Measurements from ENCODE around the gene SPATA33.

Gene SPATA33

DNA sequence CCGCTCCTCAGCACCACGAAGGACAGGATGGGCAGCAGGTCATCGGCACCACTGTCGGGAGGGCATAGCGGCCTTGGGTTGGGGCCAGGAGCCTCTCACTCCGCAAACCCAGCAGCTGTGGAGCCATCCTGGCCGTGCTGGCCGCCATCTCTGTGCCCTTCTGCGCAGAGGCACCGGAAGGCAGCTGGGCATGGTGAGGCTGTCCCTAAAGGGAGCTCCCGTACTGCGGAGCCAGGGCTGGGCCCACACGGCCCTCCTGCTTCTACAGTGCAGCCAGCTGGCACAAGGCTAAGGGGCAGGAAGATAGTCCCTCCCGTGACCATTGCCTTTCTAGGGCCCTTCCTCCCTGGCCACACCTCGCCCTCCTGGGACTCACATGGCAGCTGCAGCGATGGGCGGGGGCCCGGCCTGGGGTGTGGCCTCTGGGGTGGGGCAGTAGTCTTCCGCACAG, 50.9 kb downstream of the SPATA33 start:
- H3K9ac ChIP-seq (ENCODE audit: low read depth in 1 of 2, low read length in 2 of 2), result no peak overlapping the region
- H3K4me1 ChIP-seq (ENCODE audit: control insufficient read depth in 1 of 2, insufficient read depth in 2 of 2, low read length in 2 of 2), result peaks cover 0 to 14% of the 10 kb centered on the region in 2 donors
- no peaks in the 10 kb centered on the region for H3K36me3 ChIP-seq (ENCODE audit: control insufficient read depth in 1 of 2, insufficient read depth in 2 of 2, low read length in 2 of 2)
- H3K9me3 ChIP-seq (ENCODE audit: control insufficient read depth in 1 of 2, low read length in 2 of 2), result no peaks in the 10 kb centered on the region
- no peak overlapping the region for H3K27ac ChIP-seq (ENCODE audit: low read depth, low read length)
- H3K4me3 ChIP-seq (ENCODE audit: low read depth in 1 of 2, low read length in 2 of 2), result no peak overlapping the region
- H3K27me3 ChIP-seq (ENCODE audit: control insufficient read depth in 1 of 2, insufficient read depth in 2 of 2, low read length in 2 of 2), result no peaks in the 10 kb centered on the region

DNA sequence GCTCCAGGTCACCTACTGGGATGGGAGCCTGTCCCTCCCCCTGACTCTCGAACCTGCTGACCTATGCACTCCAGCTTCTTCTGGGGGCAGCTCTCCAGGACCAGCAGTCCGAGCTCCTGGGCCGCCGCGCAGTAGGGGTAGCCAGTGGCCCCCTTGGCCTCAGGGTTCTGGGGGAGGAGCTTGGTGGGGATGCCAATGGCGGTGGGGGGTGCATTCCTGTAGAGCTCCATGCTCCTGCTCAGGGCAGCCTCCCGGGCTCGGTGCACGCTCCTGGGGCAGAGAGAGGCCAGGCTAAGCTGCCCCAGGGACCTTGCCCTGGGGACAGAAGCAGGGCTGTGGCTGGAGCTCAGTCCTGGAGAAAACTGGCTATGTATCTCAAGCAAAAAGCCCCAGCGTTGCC, 51.5 kb downstream of the SPATA33 start:
- Histone ChIP-seq H3K36me3 (ENCODE audit: control insufficient read depth in 1 of 2, insufficient read depth in 2 of 2, low read length in 2 of 2) (no peaks in the 10 kb centered on the region), H3K4me1 (ENCODE audit: control insufficient read depth in 1 of 2, insufficient read depth in 2 of 2, low read length in 2 of 2) (peaks cover 0 to 14% of the 10 kb centered on the region in 2 donors), H3K27me3 (ENCODE audit: control insufficient read depth in 1 of 2, insufficient read depth in 2 of 2, low read length in 2 of 2) (no peaks in the 10 kb centered on the region), H3K27ac (ENCODE audit: low read depth, low read length) (no peak overlapping the region), H3K9me3 (ENCODE audit: control insufficient read depth in 1 of 2, low read length in 2 of 2) (no peaks in the 10 kb centered on the region), H3K9ac (ENCODE audit: low read depth in 1 of 2, low read length in 2 of 2) (no peak overlapping the region), H3K4me3 (ENCODE audit: low read depth in 1 of 2, low read length in 2 of 2) (no peak overlapping the region)

DNA sequence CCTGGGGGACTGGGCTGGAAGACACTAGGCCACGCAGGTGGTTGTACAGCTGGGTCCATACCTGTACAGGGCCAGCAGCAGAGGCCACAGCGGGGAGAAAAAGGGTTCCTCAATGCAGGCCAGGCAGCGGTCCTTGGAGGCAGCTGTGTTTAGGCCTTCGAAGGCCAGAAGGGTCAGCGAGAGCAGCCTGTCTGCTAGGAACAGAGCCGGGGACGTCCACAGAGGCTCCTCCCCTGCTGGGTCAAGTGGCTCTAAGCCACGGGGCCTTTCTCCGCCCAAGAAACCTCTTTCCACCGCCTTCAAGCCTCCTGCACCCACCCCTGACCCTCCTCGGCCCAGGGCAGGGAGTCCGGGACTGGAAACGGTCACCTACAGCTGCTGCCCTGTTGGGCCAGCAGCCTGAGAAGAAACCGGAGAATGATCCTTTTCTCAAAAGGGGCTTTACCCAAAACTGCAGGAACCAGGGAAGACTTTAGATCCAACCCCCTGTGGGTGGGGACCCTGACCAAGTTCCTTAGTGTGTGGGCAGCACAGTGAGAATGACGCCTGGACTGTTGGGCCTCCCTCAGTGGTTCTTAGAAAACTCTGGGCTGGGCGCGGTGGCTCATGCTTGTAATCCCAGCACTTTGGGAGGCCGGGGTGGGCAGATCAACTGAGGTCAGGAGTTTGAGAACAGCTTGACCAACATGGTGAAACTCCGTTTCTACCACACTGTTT, 52.2 kb downstream of the SPATA33 start:
- Histone ChIP-seq H3K36me3 (ENCODE audit: control insufficient read depth in 1 of 2, insufficient read depth in 2 of 2, low read length in 2 of 2) (no peaks in the 10 kb centered on the region), H3K27ac (ENCODE audit: low read depth, low read length) (no peak overlapping the region), H3K4me3 (ENCODE audit: low read depth in 1 of 2, low read length in 2 of 2) (no peak overlapping the region), H3K4me1 (ENCODE audit: control insufficient read depth in 1 of 2, insufficient read depth in 2 of 2, low read length in 2 of 2) (peaks cover 0 to 14% of the 10 kb centered on the region in 2 donors), H3K27me3 (ENCODE audit: control insufficient read depth in 1 of 2, insufficient read depth in 2 of 2, low read length in 2 of 2) (no peaks in the 10 kb centered on the region), H3K9ac (ENCODE audit: low read depth in 1 of 2, low read length in 2 of 2) (no peak overlapping the region), H3K9me3 (ENCODE audit: control insufficient read depth in 1 of 2, low read length in 2 of 2) (no peaks in the 10 kb centered on the region)

DNA sequence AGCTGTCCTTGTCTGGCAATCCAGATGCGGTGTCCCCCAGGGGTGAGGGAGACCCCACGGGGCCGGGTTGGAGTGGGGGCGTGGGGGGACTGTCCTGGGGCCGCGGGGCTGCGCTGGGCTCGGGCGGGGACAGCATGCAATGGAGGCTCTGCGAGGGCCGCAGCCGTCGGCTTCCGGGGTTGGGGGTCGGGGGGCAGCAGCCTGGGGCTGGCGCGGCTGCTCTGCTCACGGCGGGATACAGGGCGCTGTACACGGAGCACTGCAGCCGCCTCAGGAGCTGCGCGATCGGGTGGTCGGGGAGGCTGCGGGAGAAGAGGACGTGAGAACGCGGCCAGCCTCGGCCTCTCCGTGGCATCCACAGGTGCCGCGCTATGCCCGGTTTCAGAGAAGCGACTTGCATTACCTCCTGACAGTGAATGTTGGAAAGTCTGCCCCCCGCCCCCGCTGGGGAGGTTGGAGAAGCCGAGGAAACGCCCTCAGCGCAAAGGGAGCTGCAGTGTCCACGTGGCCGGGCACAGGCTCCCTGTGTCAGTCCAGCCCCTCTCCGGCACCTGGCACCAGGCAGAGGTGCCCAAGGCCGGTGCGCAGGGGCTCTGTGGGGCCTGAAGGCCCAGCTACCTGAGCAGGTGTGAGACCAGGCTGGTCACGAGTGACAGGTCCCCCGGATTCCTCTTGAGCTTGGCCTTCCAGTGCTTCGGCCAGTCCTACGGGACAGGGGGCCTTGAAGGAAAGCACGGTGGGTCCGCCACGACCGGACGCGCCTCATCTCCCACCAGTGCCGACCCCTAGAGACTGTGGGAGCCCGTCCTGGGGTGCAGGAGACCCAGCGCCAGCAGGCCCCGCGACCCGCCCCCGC, 53.3 kb downstream of the SPATA33 start:
- Histone ChIP-seq H3K4me1 (ENCODE audit: control insufficient read depth in 1 of 2, insufficient read depth in 2 of 2, low read length in 2 of 2) (peaks cover 0 to 13% of the 10 kb centered on the region in 2 donors), H3K36me3 (ENCODE audit: control insufficient read depth in 1 of 2, insufficient read depth in 2 of 2, low read length in 2 of 2) (no peaks in the 10 kb centered on the region), H3K4me3 (ENCODE audit: low read depth in 1 of 2, low read length in 2 of 2) (no peak overlapping the region), H3K27ac (ENCODE audit: low read depth, low read length) (no peak overlapping the region), H3K9me3 (ENCODE audit: control insufficient read depth in 1 of 2, low read length in 2 of 2) (no peaks in the 10 kb centered on the region), H3K9ac (ENCODE audit: low read depth in 1 of 2, low read length in 2 of 2) (no peak overlapping the region), H3K27me3 (ENCODE audit: control insufficient read depth in 1 of 2, insufficient read depth in 2 of 2, low read length in 2 of 2) (no peaks in the 10 kb centered on the region)

DNA sequence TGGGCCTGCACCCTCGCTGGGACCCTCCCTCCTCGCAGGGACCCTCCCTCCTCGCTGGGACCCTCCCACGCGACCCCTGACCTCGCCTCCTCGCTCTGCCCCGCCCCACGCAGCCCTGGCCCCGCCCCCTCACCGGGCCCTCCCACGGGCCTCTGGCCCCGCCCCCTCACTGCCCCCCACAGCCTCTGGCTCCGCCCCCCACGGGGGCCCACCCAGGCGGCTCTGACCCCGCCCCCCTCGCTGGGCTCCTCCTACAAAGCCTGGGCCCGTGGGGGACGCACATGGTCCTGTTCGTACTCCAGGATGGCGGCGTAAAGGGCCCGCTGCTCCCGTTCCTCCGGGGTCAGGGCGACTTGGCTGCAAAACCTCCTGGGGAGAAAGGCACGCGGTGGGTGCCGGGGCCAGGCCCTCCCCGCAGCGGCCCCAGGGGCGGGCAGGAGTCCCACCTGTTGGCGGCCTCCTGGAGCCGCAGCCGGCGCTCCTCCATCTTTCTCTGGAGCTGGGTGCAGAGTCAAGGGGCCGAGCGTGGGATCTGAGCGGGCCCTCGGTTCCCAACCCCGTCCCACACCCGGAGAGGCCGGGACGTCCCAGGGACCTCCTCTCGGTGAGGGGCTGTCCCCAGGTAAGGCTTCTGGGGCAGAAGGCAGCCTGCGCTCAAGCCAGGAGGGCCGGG, 54.1 kb downstream of the SPATA33 start:
- H3K27ac ChIP-seq (ENCODE audit: low read depth, low read length), result no peak overlapping the region
- peak overlapping the region; percentile 10 to 25 for H3K9ac ChIP-seq (ENCODE audit: low read depth in 1 of 2, low read length in 2 of 2)
- no peaks in the 10 kb centered on the region for H3K27me3 ChIP-seq (ENCODE audit: control insufficient read depth in 1 of 2, insufficient read depth in 2 of 2, low read length in 2 of 2)
- peak overlapping the region; percentile 43 to 65 for H3K4me3 ChIP-seq (ENCODE audit: low read depth in 1 of 2, low read length in 2 of 2)
- H3K9me3 ChIP-seq (ENCODE audit: control insufficient read depth in 1 of 2, low read length in 2 of 2), result no peaks in the 10 kb centered on the region
- H3K36me3 ChIP-seq (ENCODE audit: control insufficient read depth in 1 of 2, insufficient read depth in 2 of 2, low read length in 2 of 2), result no peaks in the 10 kb centered on the region
- peaks cover 0 to 7% of the 10 kb centered on the region in 2 donors for H3K4me1 ChIP-seq (ENCODE audit: control insufficient read depth in 1 of 2, insufficient read depth in 2 of 2, low read length in 2 of 2)

DNA sequence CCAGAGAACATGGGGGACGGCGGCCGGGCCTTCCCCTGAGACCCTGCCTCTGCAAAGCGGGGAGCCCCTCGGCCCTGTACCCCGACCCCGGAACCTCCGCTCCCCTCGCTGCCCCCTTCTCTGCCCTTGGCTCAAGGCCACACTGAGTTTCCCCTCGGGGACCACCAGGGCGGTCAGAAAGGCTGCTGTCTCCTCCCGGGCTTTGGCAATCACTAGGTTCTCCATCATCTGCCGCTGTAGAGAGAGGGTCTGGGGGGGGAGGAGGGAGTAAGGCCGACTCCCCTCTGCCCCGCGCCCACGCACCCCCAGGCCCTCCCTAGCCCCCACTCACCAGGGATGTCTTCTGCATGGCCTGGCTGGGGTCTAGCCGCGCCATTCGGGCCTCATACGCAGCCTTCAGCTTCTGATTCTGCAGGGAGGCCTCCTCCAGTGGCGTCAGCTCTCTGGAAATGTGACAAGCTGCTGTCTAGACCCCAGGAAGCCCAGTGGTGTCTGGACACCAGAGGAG, 54.7 kb downstream of the SPATA33 start:
- H3K4me3 ChIP-seq (ENCODE audit: low read depth in 1 of 2, low read length in 2 of 2), result peak overlapping the region; percentile 43 to 65
- H3K4me1 ChIP-seq (ENCODE audit: control insufficient read depth in 1 of 2, insufficient read depth in 2 of 2, low read length in 2 of 2), result peaks cover 0 to 7% of the 10 kb centered on the region in 2 donors
- H3K36me3 ChIP-seq (ENCODE audit: control insufficient read depth in 1 of 2, insufficient read depth in 2 of 2, low read length in 2 of 2), result no peaks in the 10 kb centered on the region
- H3K27me3 ChIP-seq (ENCODE audit: control insufficient read depth in 1 of 2, insufficient read depth in 2 of 2, low read length in 2 of 2), result no peaks in the 10 kb centered on the region
- H3K27ac ChIP-seq (ENCODE audit: low read depth, low read length), result no peak overlapping the region
- H3K9me3 ChIP-seq (ENCODE audit: control insufficient read depth in 1 of 2, low read length in 2 of 2), result no peaks in the 10 kb centered on the region
- peak overlapping the region; percentile 10 to 25 for H3K9ac ChIP-seq (ENCODE audit: low read depth in 1 of 2, low read length in 2 of 2)

DNA sequence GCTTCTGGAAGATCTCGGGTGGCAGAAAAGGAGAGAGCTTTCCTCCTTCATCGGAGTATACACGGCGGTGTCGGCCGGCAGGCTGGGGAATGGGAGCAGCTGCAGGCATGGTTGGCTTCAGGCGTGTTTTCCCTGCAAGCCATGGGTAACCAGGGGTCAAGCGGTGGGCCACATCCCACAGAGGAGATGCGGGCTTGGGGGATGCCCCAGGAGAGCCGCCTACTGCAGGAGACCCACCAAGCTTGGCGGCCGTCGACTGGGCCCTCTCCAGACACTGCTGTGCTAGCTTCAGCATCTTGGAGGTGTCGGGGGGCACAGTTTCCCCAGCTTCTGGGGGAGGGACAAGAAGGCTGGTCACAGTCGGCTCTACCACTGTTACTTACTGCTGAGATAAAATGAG, 58.9 kb downstream of the SPATA33 start:
- H3K36me3 ChIP-seq (ENCODE audit: control insufficient read depth in 1 of 2, insufficient read depth in 2 of 2, low read length in 2 of 2), result no peaks in the 10 kb centered on the region
- H3K27ac ChIP-seq (ENCODE audit: low read depth, low read length), result no peak overlapping the region
- H3K4me3 ChIP-seq (ENCODE audit: low read depth in 1 of 2, low read length in 2 of 2), result no peak overlapping the region
- H3K4me1 ChIP-seq (ENCODE audit: control insufficient read depth in 1 of 2, insufficient read depth in 2 of 2, low read length in 2 of 2), result peaks cover 21% of the 10 kb centered on the region in 2 donors
- no peaks in the 10 kb centered on the region for H3K9me3 ChIP-seq (ENCODE audit: control insufficient read depth in 1 of 2, low read length in 2 of 2)
- no peak overlapping the region for H3K9ac ChIP-seq (ENCODE audit: low read depth in 1 of 2, low read length in 2 of 2)
- H3K27me3 ChIP-seq (ENCODE audit: control insufficient read depth in 1 of 2, insufficient read depth in 2 of 2, low read length in 2 of 2), result no peaks in the 10 kb centered on the region

DNA sequence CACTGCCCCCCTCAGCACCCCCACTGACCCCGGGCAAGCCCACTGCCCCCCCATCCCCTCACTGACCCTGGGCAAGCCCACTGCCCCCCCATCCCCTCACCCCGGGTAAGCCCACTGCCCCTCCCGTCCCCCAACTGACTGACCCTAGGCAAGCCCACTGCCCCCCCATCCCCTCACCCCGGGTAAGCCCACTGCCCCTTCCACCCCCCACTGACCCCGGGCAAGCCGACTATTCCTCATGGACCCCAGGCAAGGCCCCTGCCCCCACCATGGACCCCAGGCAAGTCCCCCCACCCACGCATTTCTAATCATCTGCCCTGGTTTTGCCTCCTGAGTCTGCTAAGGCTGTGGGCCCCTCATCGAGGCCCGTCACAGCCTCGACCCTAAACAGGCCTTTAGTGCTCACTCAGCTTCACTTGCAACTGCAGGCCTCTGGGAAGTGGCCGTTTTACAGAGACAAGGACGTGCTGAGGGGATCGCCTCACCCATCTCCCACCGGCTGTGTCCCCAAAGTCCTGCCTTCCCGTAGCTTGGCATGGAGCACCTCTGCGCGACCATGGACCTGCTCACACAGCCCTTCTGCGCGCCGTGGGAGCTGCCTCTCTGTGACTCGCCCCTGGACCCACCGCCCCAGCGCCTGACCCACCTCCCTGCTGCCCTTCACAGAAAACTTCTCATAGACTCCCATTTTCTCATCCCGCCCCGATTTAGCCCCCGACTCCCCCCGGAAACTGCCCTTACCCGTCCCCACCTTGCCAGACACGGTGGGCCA, 59.5 kb downstream of the SPATA33 start:
- Histone ChIP-seq H3K36me3 (ENCODE audit: control insufficient read depth in 1 of 2, insufficient read depth in 2 of 2, low read length in 2 of 2) (no peaks in the 10 kb centered on the region), H3K9me3 (ENCODE audit: control insufficient read depth in 1 of 2, low read length in 2 of 2) (no peaks in the 10 kb centered on the region), H3K27me3 (ENCODE audit: control insufficient read depth in 1 of 2, insufficient read depth in 2 of 2, low read length in 2 of 2) (no peaks in the 10 kb centered on the region), H3K4me3 (ENCODE audit: low read depth in 1 of 2, low read length in 2 of 2) (no peak overlapping the region), H3K27ac (ENCODE audit: low read depth, low read length) (no peak overlapping the region), H3K4me1 (ENCODE audit: control insufficient read depth in 1 of 2, insufficient read depth in 2 of 2, low read length in 2 of 2) (peaks cover 21% of the 10 kb centered on the region in 2 donors), H3K9ac (ENCODE audit: low read depth in 1 of 2, low read length in 2 of 2) (no peak overlapping the region)

DNA sequence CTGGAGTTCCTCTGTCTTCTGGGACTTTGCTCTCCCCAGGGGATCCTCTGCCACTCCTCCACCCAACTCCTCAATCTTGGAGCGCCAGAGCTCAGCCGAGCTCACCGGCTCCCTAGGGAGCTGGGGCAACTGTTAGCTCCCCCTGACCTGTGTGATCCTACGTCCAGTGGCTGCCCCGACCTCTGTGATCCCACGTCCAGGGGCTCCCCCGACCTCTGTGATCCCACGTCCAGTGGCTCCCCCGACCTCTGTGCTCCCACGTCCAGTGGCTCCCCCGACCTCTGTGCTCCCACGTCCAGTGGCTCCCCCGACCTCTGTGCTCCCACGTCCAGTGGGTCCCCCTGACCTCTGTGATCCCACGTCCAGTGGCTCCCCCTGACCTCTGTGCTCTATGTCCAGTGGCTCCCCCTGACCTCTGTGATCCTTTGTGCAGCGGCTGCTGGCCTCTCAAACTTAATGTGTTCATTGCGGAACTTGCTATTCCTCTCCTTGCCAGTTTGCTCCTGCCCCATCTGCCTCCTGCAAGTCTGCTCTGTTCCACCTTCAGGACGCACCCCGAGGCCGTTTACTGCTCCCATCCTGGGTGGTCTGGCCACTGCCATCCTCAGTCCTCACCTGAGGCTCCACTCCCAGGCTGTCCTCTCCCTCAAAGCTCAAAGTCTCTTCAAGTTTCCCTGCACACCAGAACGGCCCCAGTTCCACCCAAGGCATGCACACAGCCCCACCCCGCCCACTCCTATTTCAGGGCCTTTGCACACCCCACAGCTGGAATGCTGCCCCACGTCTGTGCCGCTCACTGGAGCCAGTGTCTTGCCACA, 60.3 kb downstream of the SPATA33 start:
- peaks cover 23 to 29% of the 10 kb centered on the region in 2 donors for H3K4me1 ChIP-seq (ENCODE audit: control insufficient read depth in 1 of 2, insufficient read depth in 2 of 2, low read length in 2 of 2)
- no peaks in the 10 kb centered on the region for H3K9me3 ChIP-seq (ENCODE audit: control insufficient read depth in 1 of 2, low read length in 2 of 2)
- no peaks in the 10 kb centered on the region for H3K27me3 ChIP-seq (ENCODE audit: control insufficient read depth in 1 of 2, insufficient read depth in 2 of 2, low read length in 2 of 2)
- H3K27ac ChIP-seq (ENCODE audit: low read depth, low read length), result no peak overlapping the region
- peaks cover under 1 to 3% of the 10 kb centered on the region in 2 donors for H3K36me3 ChIP-seq (ENCODE audit: control insufficient read depth in 1 of 2, insufficient read depth in 2 of 2, low read length in 2 of 2)
- no peak overlapping the region for H3K4me3 ChIP-seq (ENCODE audit: low read depth in 1 of 2, low read length in 2 of 2)
- no peak overlapping the region for H3K9ac ChIP-seq (ENCODE audit: low read depth in 1 of 2, low read length in 2 of 2)

Data from duodenal mucosa (tissue), 2 donors.